ENCODE results near the gene RXRA. TPM values are rescaled to one million over a fixed set of nuclear protein-coding genes. Genes with fewer than 3 reads are reported as not detected.

The RXRA gene
- polyA plus RNA-seq, 3 donors, result 15.8 to 91.0 (median 23.2) TPM

GRCh38 chr9:134436911-134437310 is 110.7 kb downstream of the RXRA start:
- no peak overlapping the region for H3K27ac ChIP-seq (ENCODE audit: low read depth in 1 of 2, low read length in 2 of 2)
- H3K79me2 ChIP-seq (ENCODE audit: insufficient read depth, low read length), result no peaks in the 10 kb centered on the region
- Mint-ChIP-seq H3K4me3 (no peak overlapping the region), H3K36me3 (peaks cover 53 to 74% of the 10 kb centered on the region in 2 donors), H3K9me3 (no peaks in the 10 kb centered on the region), H3K27ac (peak overlapping the region in 1 of 7 donors; percentile 35), H3K27me3 (ENCODE audit: low read depth in 3 of 3) (peaks cover 0 to 14% (median 4%) of the 10 kb centered on the region in 3 donors), H3K4me1 (peaks cover 36% of the 10 kb centered on the region)
- peaks cover 29 to 46% of the 10 kb centered on the region in 2 donors for H3K4me1 ChIP-seq (ENCODE audit: control insufficient read depth in 1 of 2, insufficient read depth in 2 of 2, low read length in 2 of 2)
- no peak overlapping the region for H3K4me2 ChIP-seq (replicated peaks; ENCODE audit: extremely low read depth, low read length, poor library complexity, severe bottlenecking)
- DNase-seq, result no peak
- intact Hi-C loops (cut with micrococcal nuclease), result no loop called here
- H3K4me3 ChIP-seq (replicated peaks in 1 of 3; ENCODE audit: low read depth in 2 of 3, low read length in 3 of 3), result no peak overlapping the region
- H2AFZ ChIP-seq (ENCODE audit: insufficient read depth, low read depth, low read length, poor library complexity, severe bottlenecking), result no peak overlapping the region
- H4K20me1 ChIP-seq (ENCODE audit: insufficient read depth, low read length), result peaks cover 100% of the 10 kb centered on the region
- peaks cover 67 to 70% of the 10 kb centered on the region in 2 donors for H3K36me3 ChIP-seq (replicated peaks in 1 of 2; ENCODE audit: control insufficient read depth in 1 of 2, insufficient read depth in 2 of 2, low read length in 2 of 2)
- H3K9me3 ChIP-seq (replicated peaks in 1 of 2; ENCODE audit: control insufficient read depth in 1 of 2, insufficient read depth in 1 of 2, low read length in 2 of 2), result no peaks in the 10 kb centered on the region
- TF ChIP-seq CTCF (IDR thresholded peaks at IDR 0.05), result no peak
- no peaks in the 10 kb centered on the region for H3K27me3 ChIP-seq (ENCODE audit: control insufficient read depth in 2 of 2, insufficient read depth in 2 of 2, low read length in 2 of 2)
- WGBS (ENCODE audit: insufficient coverage), result 86% methylated on average over 10 of the region's 13 CpGs
- H3K9ac ChIP-seq (ENCODE audit: insufficient read depth, low read length, poor library complexity, severe bottlenecking), result no peak overlapping the region

- Mint-ChIP-seq H3K27ac (peak overlapping the region in 2 of 7 donors; percentile 13 to 80), H3K4me3 (no peak overlapping the region), H3K4me1 (peaks cover 42% of the 10 kb centered on the region), H3K9me3 (no peaks in the 10 kb centered on the region), H3K36me3 (peaks cover 47 to 67% of the 10 kb centered on the region in 2 donors), H3K27me3 (ENCODE audit: low read depth in 3 of 3) (peaks cover 0 to 17% (median 6%) of the 10 kb centered on the region in 3 donors)
- TF ChIP-seq CTCF (IDR thresholded peaks at IDR 0.05), result no peak
- Histone ChIP-seq H3K9me3 (replicated peaks in 1 of 2; ENCODE audit: control insufficient read depth in 1 of 2, insufficient read depth in 1 of 2, low read length in 2 of 2) (no peaks in the 10 kb centered on the region), H3K36me3 (replicated peaks in 1 of 2; ENCODE audit: control insufficient read depth in 1 of 2, insufficient read depth in 2 of 2, low read length in 2 of 2) (peaks cover 60 to 64% of the 10 kb centered on the region in 2 donors), H3K4me2 (replicated peaks; ENCODE audit: extremely low read depth, low read length, poor library complexity, severe bottlenecking) (no peak overlapping the region), H3K27me3 (ENCODE audit: control insufficient read depth in 2 of 2, insufficient read depth in 2 of 2, low read length in 2 of 2) (no peaks in the 10 kb centered on the region), H3K27ac (ENCODE audit: low read depth in 1 of 2, low read length in 2 of 2) (no peak overlapping the region), H3K79me2 (ENCODE audit: insufficient read depth, low read length) (no peaks in the 10 kb centered on the region), H4K20me1 (ENCODE audit: insufficient read depth, low read length) (peaks cover 100% of the 10 kb centered on the region), H3K4me1 (ENCODE audit: control insufficient read depth in 1 of 2, insufficient read depth in 2 of 2, low read length in 2 of 2) (peaks cover 36 to 53% of the 10 kb centered on the region in 2 donors), H3K9ac (ENCODE audit: insufficient read depth, low read length, poor library complexity, severe bottlenecking) (no peak overlapping the region), H3K4me3 (replicated peaks in 1 of 3; ENCODE audit: low read depth in 2 of 3, low read length in 3 of 3) (no peak overlapping the region), H2AFZ (ENCODE audit: insufficient read depth, low read depth, low read length, poor library complexity, severe bottlenecking) (no peak overlapping the region)
- WGBS (ENCODE audit: insufficient coverage), result over 99% methylated on average over 13 of the region's 31 CpGs
- intact Hi-C loops (cut with micrococcal nuclease), result no loop called here
- no peak for DNase-seq
Observed at GRCh38 chr9:134437403-134438194, 111.3 kb downstream of the RXRA start.
